ENCODE measurements around the gene MCF2L. TPM values are rescaled to one million over a fixed set of nuclear protein-coding genes. Genes with fewer than 3 reads are reported as not detected.

Gene MCF2L
- total RNA-seq, 1 experiment from 2014 or later, result 9.5 TPM

DNA sequence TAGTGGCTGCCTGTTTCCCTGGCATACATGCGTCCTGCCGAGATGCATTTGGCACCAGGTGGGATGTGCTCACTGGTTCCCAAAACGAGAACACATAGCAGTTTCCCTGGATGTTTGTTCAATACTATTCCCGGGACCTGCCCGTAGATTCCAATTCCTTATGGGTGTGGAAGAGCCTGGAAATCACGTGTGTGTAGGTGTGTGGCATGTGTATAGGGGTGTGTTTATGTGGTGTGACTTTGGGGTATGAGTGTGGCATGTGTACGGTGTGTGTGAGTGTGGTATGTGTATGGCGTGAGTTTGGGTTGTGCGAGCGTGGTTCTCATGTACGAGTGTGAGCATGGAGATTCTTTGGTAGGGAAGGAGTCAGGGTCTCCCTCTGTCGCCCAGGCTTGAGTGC, 133.7 kb downstream of the MCF2L start:
- Histone ChIP-seq H3K27me3 (replicated peaks; ENCODE audit: insufficient read depth, low read depth, low read length, poor library complexity) (peaks cover 4% of the 10 kb centered on the region), H3K27ac (ENCODE audit: low read depth, low read length, poor library complexity, severe bottlenecking) (no peak overlapping the region), H3K4me1 (ENCODE audit: insufficient read depth, low read length, poor library complexity, severe bottlenecking) (no peaks in the 10 kb centered on the region), H3K4me3 (ENCODE audit: low read depth, low read length, poor library complexity, severe bottlenecking) (no peak overlapping the region), H3K9me3 (ENCODE audit: low read depth, low read length, poor library complexity, severe bottlenecking) (no peaks in the 10 kb centered on the region), H3K36me3 (ENCODE audit: insufficient read depth, low read length, poor library complexity, severe bottlenecking) (no peaks in the 10 kb centered on the region)
- ChIA-PET POLR2A (ENCODE audit: low non-redundant PET) (no interaction called here), CTCF (no interaction called here)
- DNase-seq (ENCODE audit: low spot score), result no peak
- intact Hi-C loops (cut with micrococcal nuclease; ENCODE audit: unreplicated experiment), result no loop called here
- BruUV-seq (replicated peaks), result no TSS peak
- TF ChIP-seq, protein P1, sequence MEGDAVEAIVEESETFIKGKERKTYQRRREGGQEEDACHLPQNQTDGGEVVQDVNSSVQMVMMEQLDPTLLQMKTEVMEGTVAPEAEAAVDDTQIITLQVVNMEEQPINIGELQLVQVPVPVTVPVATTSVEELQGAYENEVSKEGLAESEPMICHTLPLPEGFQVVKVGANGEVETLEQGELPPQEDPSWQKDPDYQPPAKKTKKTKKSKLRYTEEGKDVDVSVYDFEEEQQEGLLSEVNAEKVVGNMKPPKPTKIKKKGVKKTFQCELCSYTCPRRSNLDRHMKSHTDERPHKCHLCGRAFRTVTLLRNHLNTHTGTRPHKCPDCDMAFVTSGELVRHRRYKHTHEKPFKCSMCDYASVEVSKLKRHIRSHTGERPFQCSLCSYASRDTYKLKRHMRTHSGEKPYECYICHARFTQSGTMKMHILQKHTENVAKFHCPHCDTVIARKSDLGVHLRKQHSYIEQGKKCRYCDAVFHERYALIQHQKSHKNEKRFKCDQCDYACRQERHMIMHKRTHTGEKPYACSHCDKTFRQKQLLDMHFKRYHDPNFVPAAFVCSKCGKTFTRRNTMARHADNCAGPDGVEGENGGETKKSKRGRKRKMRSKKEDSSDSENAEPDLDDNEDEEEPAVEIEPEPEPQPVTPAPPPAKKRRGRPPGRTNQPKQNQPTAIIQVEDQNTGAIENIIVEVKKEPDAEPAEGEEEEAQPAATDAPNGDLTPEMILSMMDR (conservative IDR thresholded peaks at IDR 0.05; ENCODE audit: low read depth, low read length), result no peak
- no peak for TF ChIP-seq EZH2 (IDR thresholded peaks at IDR 0.05; ENCODE audit: borderline replicate concordance, low read depth, low read length, poor library complexity, severe bottlenecking)

DNA sequence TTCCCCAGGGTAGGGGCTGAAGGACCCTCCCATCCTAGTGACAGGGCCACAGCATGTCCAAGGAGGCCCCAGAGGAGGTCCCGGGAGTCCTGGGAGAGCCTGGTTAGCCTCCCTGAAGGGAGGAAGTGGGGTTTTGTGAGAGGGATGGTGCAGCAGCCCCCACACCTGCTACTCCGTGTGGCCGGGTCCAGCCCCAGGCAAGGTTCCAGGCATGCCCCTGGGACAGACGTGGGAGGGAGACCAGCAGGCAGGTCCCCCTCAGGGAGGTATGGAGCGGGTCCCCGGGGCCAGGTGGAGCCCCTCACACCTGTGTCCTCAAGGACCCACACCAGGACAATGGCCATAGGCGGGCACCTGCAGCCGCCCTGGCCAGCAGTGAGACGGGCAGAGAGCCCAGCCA, 134.6 kb downstream of the MCF2L start:
- Histone ChIP-seq H3K27ac (ENCODE audit: low read depth, low read length, poor library complexity, severe bottlenecking) (no peak overlapping the region), H3K4me3 (ENCODE audit: low read depth, low read length, poor library complexity, severe bottlenecking) (no peak overlapping the region), H3K4me1 (ENCODE audit: insufficient read depth, low read length, poor library complexity, severe bottlenecking) (no peaks in the 10 kb centered on the region), H3K9me3 (ENCODE audit: low read depth, low read length, poor library complexity, severe bottlenecking) (no peaks in the 10 kb centered on the region), H3K36me3 (ENCODE audit: insufficient read depth, low read length, poor library complexity, severe bottlenecking) (no peaks in the 10 kb centered on the region), H3K27me3 (replicated peaks; ENCODE audit: insufficient read depth, low read depth, low read length, poor library complexity) (peaks cover 4% of the 10 kb centered on the region)
- POLR2A ChIA-PET (ENCODE audit: low non-redundant PET), result no interaction called here
- intact Hi-C loops (cut with micrococcal nuclease; ENCODE audit: unreplicated experiment), result no loop called here
- BruUV-seq (replicated peaks), result no TSS peak
- CTCF ChIA-PET, result no interaction called here
- TF ChIP-seq, protein P1 (conservative IDR thresholded peaks at IDR 0.05; ENCODE audit: low read depth, low read length), result no peak
- TF ChIP-seq EZH2 (IDR thresholded peaks at IDR 0.05; ENCODE audit: borderline replicate concordance, low read depth, low read length, poor library complexity, severe bottlenecking), result no peak
- no peak for DNase-seq (ENCODE audit: low spot score)

DNA sequence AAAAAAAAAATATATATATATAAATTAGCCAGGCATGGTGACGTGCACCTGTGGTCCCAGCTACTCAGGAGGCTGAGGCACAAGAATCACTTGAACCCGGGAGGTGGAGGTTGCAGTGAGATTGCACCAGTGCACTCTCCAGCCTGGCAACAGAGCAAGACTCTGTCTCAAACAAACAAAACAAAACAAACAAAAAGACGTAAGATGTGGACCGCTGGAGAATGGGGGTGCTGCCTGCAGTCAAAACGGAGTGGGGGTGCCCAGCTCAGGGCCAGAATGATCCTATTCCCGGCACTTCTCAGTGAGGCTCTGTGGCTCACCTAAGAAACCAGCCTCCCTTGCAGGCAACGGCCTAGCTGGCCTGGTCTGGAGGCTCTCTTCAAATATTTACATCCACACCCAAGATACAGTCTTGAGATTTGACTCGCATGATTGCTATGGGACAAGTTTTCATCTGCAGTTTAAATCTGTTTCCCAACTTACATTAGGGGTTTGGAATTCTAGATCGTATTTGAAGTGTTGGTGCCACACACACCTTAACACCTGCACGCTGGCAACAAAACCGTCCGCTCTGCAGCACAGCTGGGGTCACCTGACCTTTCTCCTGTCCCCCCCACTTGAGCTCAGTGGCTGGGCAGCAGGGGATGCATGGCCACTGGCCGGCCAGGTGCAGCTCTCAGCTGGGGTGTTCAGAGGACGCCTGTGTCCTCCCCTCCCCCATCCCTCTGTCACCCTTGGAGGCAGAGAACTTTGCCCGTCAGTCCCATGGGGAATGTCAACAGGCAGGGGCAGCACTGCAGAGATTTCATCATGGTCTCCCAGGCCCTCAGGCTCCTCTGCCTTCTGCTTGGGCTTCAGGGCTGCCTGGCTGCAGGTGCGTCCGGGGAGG, 136.3 kb downstream of the MCF2L start, which contains the start of gene F7:
Gene F7, plus strand, starts transcription at position 760 of the 889 bp plus-strand sequence. Its CDS starts 51 bp downstream, at position 811.
- Histone ChIP-seq H3K4me3 (ENCODE audit: low read depth, low read length, poor library complexity, severe bottlenecking) (no peak within 1 kb of the TSS), H3K27ac (ENCODE audit: low read depth, low read length, poor library complexity, severe bottlenecking) (no peak within 1 kb of the TSS), H3K4me1 (ENCODE audit: insufficient read depth, low read length, poor library complexity, severe bottlenecking) (no peaks in the 10 kb centered on the region), H3K36me3 (ENCODE audit: insufficient read depth, low read length, poor library complexity, severe bottlenecking) (no peaks in the 10 kb centered on the region), H3K9me3 (ENCODE audit: low read depth, low read length, poor library complexity, severe bottlenecking) (no peaks in the 10 kb centered on the region), H3K27me3 (replicated peaks; ENCODE audit: insufficient read depth, low read depth, low read length, poor library complexity) (peaks cover 9% of the 10 kb centered on the region)
- CTCF ChIA-PET, result no interaction called here
- no TSS peak for BruUV-seq (replicated peaks)
- POLR2A ChIA-PET (ENCODE audit: low non-redundant PET), result no interaction called here
- no peak for DNase-seq (ENCODE audit: low spot score)
- intact Hi-C loops (cut with micrococcal nuclease; ENCODE audit: unreplicated experiment), result no loop called here
- TF ChIP-seq EZH2 (IDR thresholded peaks at IDR 0.05; ENCODE audit: borderline replicate concordance, low read depth, low read length, poor library complexity, severe bottlenecking), result no peak
